HG02943 (cell line): ENCODE results near the gene MAN1C1.

Experiments used
- ATAC-seq: cut with Tn5 transposase; IDR thresholded peaks from one replicate; pipeline ENCODE4 v1.9.1; 2021; ENCODE audit warnings: mild to moderate bottlenecking, low read depth, moderate library complexity; ENCODE audit not compliant: unreplicated experiment

The MAN1C1 gene

DNA sequence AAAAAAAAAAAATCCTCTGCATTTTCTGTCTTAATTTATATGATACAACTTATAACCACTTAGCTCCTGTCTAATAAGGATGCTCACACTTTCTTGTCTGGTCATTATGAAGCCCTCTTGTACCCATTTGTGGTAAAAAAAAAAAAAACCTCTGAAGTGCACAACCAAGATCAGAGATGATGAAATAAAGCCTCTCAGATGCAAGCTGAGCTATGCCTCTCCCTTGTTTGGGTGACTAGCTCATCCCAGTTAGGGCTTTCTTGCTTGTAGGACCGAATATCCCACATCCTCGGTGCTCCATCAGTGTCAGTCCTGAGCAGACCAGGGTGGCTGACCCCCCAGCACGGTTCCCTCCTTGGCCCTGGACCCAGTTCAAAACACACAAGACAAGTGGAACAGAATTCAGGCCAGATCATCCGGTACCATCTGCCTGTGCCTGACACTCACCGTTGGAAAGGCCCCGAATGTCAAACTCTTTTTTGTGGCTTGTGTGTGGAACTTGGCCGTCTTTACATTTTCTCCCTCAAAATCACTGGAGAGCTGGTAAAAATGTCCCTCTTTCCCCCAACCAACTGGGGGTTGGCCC is 177.1 kb downstream of the MAN1C1 start:
- no peak for ATAC-seq

DNA sequence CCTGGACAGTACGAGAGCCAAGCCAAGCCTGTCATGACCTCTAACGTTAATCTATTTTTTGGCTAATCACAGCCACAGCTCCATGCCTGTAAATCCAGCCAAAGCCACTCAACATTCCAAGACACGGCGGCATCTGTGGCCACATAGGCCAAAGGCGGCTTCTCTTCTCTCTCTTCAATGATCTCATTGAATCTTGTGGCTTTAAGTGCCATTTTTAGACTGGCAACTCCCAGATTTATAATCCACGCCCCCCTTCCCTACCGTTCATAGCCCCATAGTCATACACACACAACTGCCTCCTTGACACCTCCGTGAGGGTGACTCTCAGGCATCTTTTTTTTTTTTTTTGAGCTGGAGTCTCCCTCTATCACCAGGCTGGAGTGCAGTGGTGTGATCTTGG is 177.7 kb downstream of the MAN1C1 start:
- no peak for ATAC-seq

DNA sequence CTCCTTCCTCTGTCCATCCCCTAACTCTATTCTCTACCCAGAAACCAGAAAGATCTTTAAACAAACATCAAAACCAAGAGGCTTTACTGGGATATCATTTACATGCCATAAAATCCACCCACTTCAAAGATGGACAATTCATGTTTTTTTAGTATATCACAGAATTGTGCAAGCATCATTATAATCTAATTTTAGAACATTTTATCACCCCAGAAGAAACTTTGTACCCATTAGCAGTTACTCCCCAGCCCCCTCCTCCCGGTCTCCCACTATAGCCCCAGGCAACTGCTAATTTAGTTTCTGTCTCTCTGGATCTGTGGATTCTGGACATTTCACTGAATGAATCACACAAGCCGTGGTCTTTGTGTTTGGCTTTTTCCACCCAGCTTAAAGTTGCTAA is 178.6 kb downstream of the MAN1C1 start:
- ATAC-seq, result no peak

DNA sequence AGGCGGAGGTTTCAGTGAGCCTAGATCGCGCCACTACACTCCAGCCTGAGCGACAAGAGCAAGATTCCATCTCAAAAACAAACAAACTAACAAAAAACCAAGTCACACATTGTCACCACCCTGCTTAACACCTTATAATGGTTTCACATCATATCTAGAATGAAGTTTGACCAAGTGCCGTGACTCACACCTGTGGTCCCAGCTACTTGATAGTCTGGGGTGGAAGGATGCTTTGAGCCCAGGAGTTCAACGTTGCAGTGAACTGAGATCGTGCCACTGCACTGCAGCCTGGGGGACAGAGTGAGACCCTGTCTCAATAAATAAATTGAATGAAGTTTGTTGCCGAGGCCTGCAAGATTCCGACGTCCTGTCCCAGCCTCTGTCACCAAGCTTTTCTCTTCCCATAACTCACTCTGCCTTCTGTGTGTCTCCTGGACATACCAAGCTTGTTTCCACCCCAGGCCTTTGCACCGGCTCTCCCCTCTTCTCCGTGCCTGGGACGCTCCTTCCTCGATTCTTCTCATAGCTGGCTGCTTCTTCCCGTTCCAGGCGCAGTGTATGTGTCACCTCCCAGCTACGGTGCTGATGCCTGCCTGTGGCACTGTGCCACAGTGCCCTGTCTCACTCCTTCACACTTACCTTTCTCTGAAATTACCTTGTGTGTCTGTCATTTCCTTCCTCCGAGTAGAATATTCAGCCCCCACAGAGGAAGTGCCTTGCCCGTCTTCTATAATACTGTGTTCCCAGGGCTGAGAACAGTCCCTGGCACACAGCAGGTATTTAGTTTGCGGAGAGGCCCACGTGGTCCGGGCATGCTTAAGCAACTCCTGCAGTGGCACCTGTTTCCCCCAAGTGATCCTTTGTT is 179.6 kb downstream of the MAN1C1 start:
- no peak for ATAC-seq

DNA sequence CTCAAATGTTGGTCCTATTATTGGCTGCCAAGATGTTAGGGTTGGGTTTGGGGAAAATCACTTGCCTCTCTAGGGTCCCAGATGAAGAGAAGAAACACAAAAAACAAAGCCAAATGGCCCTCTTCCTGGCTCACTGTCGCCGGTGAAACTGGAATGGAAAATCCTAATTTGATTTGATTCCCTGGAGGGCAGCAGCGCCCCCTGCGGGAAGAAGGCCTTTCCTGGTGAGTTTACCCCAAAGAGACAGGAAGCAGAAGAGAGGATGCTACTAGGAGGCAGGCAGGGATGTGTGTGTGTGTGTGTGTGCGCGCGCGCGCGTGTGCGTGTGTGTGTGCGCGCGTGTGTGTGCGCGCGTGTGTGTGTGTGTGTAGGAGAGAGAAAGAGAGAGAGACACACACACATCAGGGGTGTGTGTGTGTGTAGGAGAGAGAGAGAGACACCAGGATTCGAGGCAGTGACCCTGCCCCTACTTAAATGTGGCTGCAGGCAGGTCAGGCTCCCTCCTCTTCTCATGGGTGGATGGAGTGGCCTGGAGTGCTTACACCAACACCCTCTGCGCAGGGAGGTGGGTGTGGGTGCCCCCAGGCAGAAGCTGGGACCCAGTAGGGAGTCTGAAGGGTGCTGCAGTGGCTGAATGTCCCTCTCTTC is 180.3 kb downstream of the MAN1C1 start:
- ATAC-seq, result no peak

DNA sequence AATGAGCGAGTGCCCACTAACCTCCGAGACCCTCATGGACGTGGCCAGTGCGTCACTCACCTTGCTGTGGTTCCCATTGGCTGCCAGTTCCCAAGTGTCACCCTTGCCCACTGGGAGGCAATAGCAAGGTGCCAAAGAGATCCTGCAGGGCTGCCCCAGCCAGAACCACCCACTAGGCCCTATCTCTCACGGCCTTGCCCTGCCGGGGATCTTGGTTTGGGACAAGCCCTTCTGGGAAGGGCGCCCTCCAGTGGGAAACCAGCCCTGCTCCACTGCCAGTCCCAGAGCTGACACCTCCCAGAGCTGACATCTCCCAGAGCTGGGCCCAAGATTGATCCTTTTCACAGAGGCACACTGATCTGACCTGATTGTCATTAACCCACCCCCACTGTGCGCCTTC is 181.3 kb downstream of the MAN1C1 start:
- ATAC-seq, result no peak

DNA sequence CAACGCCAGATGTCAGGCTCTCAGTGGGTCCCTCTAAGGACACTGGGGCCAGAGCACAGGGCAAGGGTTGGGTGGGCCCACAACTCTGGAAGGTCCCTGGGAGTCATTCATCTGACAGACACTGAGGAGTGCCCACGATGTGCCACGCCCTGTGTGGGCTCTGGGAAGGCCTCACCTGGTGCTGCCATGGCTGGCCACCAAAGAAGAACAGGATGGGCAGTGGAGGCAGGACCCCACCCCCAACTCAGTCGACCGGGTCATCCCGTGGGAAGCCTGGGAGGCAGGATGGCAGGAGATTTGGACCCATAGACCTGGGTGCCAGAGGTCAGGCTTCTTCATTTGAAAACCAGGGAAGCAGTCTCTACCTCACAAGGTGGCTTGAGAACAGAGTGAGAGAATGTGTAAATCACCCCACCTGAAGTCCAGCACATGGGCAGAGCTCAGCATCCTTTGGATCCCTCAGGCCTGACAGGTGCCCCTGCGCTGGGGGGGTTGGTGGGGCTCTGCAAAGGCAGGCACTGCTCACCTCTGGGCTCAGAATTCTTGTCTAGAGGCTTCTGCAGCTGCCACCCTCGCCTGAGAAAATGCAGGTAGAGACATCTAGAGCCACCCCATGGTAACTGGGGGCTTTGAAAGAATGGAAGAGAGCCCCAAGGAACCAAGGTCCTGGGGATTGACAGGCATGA is 182.2 kb downstream of the MAN1C1 start:
- no peak for ATAC-seq

DNA sequence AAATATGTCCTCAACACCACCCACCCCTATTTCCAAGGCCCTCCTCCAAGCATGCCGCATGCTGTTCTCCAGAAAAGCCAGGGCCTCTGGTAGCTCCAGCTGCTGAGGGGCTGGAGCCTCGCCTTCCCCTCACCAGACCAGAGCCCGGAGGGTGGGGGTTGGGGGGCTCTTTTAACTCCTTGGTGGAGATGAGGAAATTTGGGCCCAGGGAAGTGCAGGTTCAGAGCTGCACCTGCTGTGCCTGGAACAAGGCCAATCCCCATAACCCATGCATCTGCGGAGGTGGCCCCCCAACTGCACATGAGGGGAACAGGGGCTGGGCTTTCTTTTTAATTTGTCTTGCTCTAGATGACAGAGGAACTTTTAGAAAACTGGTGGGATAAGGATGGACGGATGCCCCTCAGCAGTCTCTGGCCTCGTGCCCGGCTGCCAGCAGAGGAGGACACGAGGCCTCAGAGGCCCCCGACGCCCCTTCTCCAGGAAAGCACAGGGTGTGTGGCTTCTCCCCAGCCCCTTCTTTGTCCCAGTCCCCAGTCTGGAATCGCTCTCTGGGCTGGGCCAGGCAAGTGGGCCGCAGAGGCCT is 182.9 kb downstream of the MAN1C1 start:
- no peak for ATAC-seq

DNA sequence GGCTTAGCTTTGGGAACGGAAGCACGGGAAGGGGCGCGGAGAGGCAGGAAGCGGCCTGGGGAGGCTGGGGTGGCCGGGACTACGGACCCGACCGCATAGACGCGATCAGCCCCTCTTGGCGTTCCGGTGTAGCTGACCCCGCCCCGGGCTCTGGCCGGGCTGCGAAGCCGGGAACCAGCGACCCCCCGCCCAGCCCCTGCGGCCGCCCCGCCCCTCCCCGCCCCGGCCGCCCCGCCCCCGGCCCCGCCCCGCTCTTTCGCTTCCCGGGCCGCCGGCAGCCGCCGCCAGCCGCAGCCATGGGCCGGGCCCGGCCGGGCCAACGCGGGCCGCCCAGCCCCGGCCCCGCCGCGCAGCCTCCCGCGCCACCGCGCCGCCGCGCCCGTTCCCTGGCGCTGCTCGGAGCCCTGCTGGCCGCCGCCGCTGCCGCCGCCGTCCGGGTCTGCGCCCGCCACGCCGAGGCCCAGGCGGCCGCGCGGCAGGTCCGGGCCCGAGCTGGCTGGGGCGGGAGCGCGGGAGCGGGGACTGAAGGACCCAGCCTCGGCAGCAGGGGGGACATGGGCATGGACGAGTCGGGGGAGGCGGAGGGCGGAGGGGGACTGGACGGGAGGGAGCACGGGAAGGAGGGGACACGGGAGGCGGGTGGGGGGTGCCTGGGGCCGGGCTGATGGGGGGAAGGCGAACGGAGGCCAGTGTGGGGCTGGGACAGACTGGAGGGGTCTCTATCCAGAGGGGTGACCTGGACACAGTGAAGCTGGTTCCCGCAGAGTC is 183.5 kb downstream of the MAN1C1 start, which contains the start of gene SELENON:
SELENON (plus strand) TSS at position 259 of the 768 bp plus-strand sequence; CDS start at position 297, 38 bp downstream.
- no peak for ATAC-seq

DNA sequence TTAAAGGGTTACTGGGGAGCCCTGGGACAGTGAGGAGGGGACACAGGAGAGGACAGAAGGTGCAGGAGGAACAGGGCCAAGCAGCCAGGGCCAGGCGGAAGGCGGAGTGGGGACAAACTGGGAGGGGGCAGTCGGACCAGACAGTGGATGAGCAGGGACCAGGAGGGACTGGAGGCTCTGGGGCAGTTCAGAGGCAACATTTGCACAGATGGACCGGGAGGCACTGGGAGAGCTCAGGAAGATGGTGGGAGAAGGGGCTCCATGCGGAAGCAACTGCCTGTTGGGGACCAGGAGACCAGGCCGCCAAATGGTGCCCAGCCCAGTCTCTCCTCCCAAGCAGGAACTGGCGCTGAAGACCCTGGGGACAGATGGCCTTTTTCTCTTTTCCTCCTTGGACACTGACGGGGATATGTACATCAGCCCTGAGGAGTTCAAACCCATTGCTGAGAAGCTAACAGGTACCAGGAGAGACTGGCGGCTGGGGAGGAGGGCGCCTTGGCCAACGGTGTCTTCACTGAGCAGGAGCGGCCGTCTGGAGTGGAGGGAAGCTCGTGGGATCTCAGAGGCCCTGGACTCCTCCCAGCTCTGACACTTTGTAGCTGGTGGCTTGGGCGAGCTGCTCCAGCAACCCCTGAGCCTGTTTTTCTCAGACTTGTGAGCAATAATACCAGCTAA is 184.2 kb downstream of the MAN1C1 start:
- no peak for ATAC-seq

DNA sequence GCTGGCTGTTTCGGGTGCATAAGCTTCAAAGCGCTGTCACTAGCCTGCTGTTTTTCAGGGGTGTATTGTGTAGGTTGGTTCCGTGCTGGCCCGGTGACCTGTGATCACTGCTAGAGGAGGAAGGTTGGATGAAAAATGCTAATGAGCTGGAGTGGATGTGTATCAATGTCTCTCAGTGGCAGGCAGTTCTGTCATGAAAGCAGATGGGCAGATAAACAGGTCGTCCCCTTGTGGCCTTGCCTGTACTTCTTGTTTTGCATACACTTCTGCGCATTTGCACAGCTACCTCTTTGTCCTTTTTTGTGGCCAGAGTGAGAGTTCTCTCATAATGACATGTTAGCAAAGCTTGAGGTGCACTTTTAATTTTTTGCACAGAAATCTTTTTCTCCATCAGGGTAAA is 186.3 kb downstream of the MAN1C1 start:
- ATAC-seq, result no peak

DNA sequence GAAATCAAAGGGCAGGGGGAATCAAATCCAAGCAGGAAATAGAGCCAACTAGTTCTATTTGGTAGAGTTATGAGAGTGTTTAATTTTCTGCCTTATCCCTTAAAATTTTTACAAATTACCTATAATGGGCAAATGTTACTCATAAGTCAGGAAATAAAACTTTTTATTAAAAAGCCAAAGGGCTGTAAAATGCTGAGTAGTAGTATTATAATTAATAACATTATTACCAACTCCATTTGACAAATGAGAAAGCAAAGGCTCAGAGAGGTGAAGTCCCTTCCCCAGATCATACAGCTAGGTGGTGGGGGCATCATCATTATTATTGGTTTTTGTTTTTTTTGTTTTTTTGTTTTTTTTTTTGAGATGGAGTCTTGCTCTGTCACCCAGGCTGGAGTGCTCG is 186.8 kb downstream of the MAN1C1 start:
- ATAC-seq, result no peak

DNA sequence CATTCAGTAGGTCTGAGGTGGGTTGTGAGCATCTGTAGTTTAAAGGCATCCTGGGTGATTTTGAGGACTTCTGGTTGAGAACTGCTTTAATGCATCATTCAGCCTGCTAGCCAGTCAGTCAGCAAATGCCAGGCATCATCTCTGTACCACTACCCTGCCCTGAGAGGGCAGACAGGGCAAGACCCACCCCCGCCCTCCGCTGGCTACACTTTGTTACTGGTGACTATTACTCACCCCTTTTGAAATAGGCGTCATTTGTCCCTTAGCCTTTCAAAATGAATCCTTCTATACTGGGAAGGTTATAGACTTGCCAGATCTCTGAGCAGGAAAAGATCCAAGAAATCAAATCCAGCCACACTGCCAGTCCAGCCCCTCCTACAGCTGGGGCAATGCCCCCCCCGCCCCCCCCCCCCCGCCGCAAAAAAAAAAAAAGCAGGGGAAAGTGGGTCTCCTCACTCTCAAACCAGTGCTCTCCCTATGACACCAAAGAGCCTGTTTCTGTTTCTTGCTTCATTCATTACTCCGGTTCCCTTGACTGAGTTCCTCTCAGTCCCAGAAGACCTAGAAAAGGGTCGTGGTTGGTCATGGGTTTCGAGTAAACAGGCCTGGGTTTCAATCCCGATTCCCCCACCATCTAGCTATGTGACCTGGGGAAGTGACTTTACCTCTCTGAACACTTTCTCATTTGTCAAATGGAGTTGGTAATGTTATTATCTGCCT is 187.8 kb downstream of the MAN1C1 start:
- no peak for ATAC-seq

DNA sequence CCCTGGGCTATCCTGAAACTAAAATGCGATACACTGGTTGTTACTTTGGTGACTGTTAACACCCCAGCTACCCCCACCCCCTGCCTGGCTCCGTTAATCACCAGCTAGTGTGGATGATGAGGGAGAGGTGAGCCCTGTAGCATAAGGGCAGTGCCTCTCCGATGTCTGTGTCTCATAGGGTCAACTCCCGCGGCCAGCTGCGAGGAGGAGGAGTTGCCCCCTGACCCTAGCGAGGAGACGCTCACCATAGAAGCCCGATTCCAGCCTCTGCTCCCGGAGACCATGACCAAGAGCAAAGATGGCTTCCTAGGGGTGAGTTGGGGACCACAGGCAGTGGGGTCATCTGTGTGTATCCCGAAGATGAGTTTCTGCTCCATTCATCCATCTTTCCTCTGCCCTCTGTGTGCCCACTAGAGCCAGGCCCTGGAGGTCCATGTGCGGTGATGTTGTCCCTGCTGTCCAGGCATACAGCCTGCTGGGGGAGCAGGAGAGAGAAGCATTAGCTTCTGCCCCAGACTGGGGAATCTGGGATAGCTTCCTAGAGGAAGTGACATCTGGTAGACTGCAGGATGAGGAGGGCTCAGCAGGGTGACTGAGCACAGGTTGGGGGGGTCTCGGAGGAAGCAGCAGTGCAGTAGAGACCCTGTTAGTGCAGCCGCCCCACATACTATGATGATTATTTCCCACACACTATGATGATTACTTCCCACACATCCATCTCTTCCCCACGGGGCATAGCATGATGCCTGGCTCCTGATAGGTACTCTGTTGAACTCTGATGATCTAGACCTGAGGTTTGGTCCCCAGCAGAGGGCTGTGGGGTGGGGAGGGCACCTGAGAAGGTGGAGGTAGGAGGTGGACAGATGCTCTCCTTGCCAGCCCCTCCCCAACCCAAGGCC is 188.6 kb downstream of the MAN1C1 start:
- ATAC-seq, result no peak

DNA sequence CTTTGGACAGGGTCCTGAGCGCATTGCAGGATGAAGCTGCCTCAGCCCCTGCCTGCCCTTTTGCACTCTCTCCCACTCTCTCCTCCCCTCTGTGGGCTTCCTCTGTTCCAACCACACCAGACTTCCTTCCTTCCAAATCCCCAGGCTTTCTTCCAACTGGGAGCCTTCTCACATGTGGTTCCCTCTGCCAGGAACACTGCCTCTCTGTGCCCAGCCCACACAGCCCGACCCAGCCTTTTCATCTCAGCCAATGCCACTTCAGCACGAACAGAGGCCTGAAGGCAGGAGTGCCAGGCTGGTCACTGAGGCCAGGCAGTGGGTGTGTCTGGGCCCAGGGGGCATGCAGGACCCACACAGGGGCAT is 189.3 kb downstream of the MAN1C1 start:
- ATAC-seq, result no peak

DNA sequence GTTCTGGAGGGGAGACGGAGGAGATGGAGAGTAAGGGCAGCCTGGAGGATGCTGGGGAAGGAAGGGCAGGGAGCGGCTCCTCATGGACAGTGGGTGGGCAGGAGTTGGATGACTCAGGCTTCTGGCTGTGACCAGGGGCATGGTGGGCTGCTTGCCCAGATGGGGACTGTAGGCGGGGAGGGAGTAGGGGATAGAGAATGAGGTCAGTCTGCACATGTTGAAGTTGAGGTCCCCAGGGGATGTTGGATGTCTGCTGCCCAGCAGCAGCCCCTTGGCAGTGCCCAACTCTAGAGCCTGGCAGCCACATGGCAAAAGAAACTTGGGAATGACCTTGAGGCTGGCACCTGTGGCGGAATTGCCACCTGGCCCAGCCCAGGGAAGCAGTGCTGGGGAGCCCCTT is 189.8 kb downstream of the MAN1C1 start:
- ATAC-seq, result no peak

DNA sequence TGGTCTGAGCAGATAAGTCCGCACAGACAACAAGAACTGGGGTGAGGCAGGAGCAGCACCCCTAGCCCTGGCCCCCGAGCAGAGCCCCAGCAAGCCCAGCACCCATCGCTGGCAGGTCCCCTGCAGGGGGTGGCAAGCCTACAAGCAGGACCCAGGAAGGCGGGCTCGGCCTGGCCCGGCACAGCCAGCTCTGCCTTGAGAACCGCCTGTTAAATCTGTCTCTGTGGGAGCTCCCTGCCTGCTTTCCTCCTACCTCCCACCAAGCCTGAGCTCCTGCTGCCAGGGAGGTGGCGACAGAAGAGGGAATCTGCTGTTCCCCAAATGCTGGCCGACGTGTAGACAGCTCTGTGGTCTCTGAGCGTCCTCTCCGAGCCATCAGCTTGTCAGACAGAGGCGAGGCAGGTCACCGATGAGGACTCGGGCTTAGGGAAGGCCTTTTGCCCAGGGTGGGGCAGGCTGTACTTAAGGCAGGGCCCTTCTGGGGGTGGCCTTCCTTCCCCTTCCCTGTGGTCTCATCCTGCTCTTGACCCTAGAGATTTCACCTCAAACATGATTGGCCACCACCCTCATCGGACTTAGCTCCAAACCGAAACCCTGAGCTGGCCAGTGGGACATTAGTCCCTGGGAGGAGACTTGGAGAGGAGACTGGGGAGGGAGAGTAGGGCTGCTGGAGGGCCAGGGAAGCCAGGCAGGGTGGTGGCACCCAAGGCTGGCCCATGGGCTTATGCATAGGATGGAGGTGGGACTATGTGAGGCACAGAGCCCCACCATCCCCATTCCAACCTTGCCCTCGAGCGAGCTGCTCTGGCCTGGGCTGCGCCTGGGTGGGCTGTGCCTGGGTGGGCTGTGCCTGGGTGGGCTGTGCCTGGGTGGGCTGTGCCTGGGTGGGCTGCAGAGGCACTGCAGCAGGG is 191.1 kb downstream of the MAN1C1 start:
- no peak for ATAC-seq
